Right lobe of liver (tissue), 6 donors: ENCODE measurements around the gene PFN3. TPM values are rescaled to one million over a fixed set of nuclear protein-coding genes. Genes with fewer than 3 reads are reported as not detected.
A peak's percentile ranks its signal among the peaks of the same experiment; 100 is the strongest.

ENCODE experiments used
- ATAC-seq, 4 donors: fragments of 200-7000 bp; cut with Tn5 transposase; one replicate each; pipeline ENCODE4 v1.9.1; 2020; ENCODE audit warnings: mild to moderate bottlenecking in 4 of 4, moderate library complexity in 4 of 4
- DNase-seq, 3 donors: peaks; one replicate each; pipeline ENCODE4 v3.0.0-alpha.2; 2020
- H3K27ac ChIP-seq, 3 donors: fragments of 200-600 bp; one replicate each; pipeline ENCODE4 v1.8.0; 2022
- H3K27me3 ChIP-seq, 2 donors: fragments of 200-600 bp; one replicate each; pipeline ENCODE4 v1.8.0; 2022
- H3K36me3 ChIP-seq, 4 donors: fragments of 200-600 bp; sonication (generic) in 1 of 4; one replicate each; pipeline versions ENCODE4 v1.5.1 to v1.8.0; 2017 to 2022; ENCODE audit warnings: control low read depth in 1 of 4
- H3K4me1 ChIP-seq, 4 donors: fragments of 200-600 bp; sonication (generic) in 1 of 4; one replicate each; pipeline versions ENCODE4 v1.5.1 to v1.8.0; 2017 to 2022; ENCODE audit warnings: control low read depth in 1 of 4
- H3K4me3 ChIP-seq, 3 donors: fragments of 200-600 bp; one replicate each; pipeline ENCODE4 v1.8.0; 2022
- H3K9me3 ChIP-seq, 4 donors: fragments of 200-600 bp; sonication (generic) in 1 of 4; one replicate each; pipeline versions ENCODE4 v1.5.1 to v1.8.0; 2017 to 2022; ENCODE audit warnings: control low read depth in 1 of 4
- CTCF ChIP-seq, 4 donors: fragments of 200-600 bp in 3 of 4; fragments of 450-650 bp in 1 of 4; IDR thresholded peaks; one replicate each; pipeline versions ENCODE4 v1.5.1 to v1.8.0; 2016 to 2022; ENCODE audit warnings: antibody characterized with exemption in 4 of 4, mild to moderate bottlenecking in 2 of 4
- POLR2A ChIP-seq: fragments of 450-650 bp; IDR thresholded peaks from one replicate; pipeline ENCODE4 v1.6.1; 2017; ENCODE audit warnings: antibody characterized with exemption, mild to moderate bottlenecking
- WGBS: methylation state at CpG from one replicate; pipeline ENCODE4 v1.1.6; 2018; ENCODE audit warnings: low coverage, low lambda C conversion rate; ENCODE audit not compliant: insufficient coverage; ENCODE audit errors: missing lambda C conversion rate; 5-methylcytosine and 5-hydroxymethylcytosine counted together
- intact Hi-C, 2 donors: fragments of 100-400 bp; cut with DNase I; formaldehyde crosslinking; loops; one replicate each; pipeline versions ENCODE4 v1.11.2 to v1.14.1; 2022
- total RNA-seq, 6 experiments: library from RNA; depleted of rRNA in 2 of 6; stranded (reverse); fragments of >200 nt in 2 of 6; fragmentation: NEBNext Ultra II Directional in 3 of 6; extraction: Animal tissue kit (Norgen Biotek cat#: 25700) in 3 of 6; gene quantifications; one replicate each; pipeline versions ENCODE4 v1.1.0 to v1.2.4, GENCODE V29; 2016 to 2023
- donor health status: DM: no; HTN: yes; CAD: no.
- donor health status: DM: no; HTN: no; CAD: no.
- donor health status: DM: no; HTN: no; CAD: no.
- donor health status: DM: no; HTN: yes; CAD: no.
- donor health status: DM: no; HTN: yes; CAD: no.

Gene PFN3
- total RNA-seq, 6 experiments from 2014 or later: not detected

DNA sequence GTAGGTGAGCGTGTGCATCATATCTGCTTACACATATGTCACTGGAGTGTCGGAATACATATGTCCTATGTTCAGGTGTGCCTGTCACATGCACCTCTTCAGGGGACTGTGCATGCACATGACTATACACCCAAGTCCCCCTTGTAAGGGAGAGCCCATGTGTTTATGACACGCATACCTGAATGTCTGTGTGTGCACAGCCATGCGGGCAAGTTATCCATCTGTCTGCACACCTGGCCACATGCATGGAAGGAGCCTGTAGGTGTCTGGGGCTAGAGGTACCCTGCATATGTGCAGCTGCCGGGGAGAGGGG, 43.4 kb downstream of the PFN3 start:
- 90% methylated on average over 2 of the region's 5 CpGs for WGBS
- H3K9me3 ChIP-seq: no peaks in the 10 kb centered on the region
- H3K4me1 ChIP-seq: peaks cover 0 to 71% (median 26%) of the 10 kb centered on the region in 4 donors
- DNase-seq (no peak), ATAC-seq (no peak)
- no peaks in the 10 kb centered on the region for H3K27me3 ChIP-seq
- H3K27ac ChIP-seq: peak overlapping the region; percentile 76 to 94 (median 81)
- no peaks in the 10 kb centered on the region for H3K36me3 ChIP-seq
- intact Hi-C loops: no loop called here
- H3K4me3 ChIP-seq: peak overlapping the region in 2 of 3 donors; percentile 56 to 64
- TF ChIP-seq POLR2A (no peak), CTCF (IDR thresholded peaks at IDR 0.05) (no peak)

- H3K4me1 ChIP-seq: peaks cover 0 to 68% (median 25%) of the 10 kb centered on the region in 4 donors
- no peak for ATAC-seq
These were observed 43.7 kb downstream of the PFN3 start for GRCh38 chr5:177356746-177357145.

DNA sequence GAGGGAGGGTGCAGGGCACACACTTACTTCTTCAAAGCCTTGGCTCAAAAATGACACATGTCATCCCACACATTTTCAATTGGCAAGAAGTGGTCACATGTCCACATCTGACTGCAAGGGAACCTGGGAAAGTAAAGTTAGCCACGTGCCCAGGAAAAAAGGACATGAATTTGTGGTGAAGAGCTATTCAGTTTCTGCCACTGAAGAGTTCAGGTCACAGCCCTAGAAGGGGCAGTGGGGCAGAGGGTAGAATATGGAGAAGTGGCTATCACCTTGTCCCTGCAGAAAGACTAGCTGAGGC, 44.6 kb downstream of the PFN3 start:
- Histone ChIP-seq H3K4me3 (no peak overlapping the region), H3K36me3 (no peaks in the 10 kb centered on the region), H3K4me1 (peaks cover 0 to 68% (median 21%) of the 10 kb centered on the region in 4 donors), H3K9me3 (no peaks in the 10 kb centered on the region), H3K27me3 (no peaks in the 10 kb centered on the region), H3K27ac (peak overlapping the region in 2 of 3 donors; percentile 89 to 94)
- DNase-seq (no peak), ATAC-seq (no peak)
- TF ChIP-seq POLR2A (no peak), CTCF (IDR thresholded peaks at IDR 0.05) (no peak)
- intact Hi-C loops: no loop called here
- 0% methylated on average over 1 of the region's 1 CpG for WGBS

More at GRCh38 chr5:177356746-177357145, 43.7 kb downstream of the PFN3 start:
- Histone ChIP-seq H3K36me3 (no peaks in the 10 kb centered on the region), H3K27ac (peak overlapping the region in 2 of 3 donors; percentile 76 to 94), H3K4me3 (no peak overlapping the region), H3K9me3 (no peaks in the 10 kb centered on the region), H3K27me3 (no peaks in the 10 kb centered on the region)
- DNase-seq: no peak
- no peak for TF ChIP-seq CTCF (IDR thresholded peaks at IDR 0.05)
- TF ChIP-seq POLR2A: no peak
- 81% methylated on average over 2 of the region's 3 CpGs for WGBS
- intact Hi-C loops: no loop called here

GRCh38 chr5:177355162-177355867, 45.1 kb downstream of the PFN3 start:
- TF ChIP-seq POLR2A (no peak), CTCF (IDR thresholded peaks at IDR 0.05) (no peak)
- no peaks in the 10 kb centered on the region for H3K9me3 ChIP-seq
- peak overlapping the region; percentile 71 to 94 (median 89) for H3K27ac ChIP-seq
- DNase-seq (peak in 1 of 3 donors; percentile 5), ATAC-seq (no peak)
- intact Hi-C loops: no loop called here
- no peaks in the 10 kb centered on the region for H3K36me3 ChIP-seq
- WGBS: 100% methylated on average over 1 of the region's 1 CpG
- peaks cover 0 to 73% (median 23%) of the 10 kb centered on the region in 4 donors for H3K4me1 ChIP-seq
- H3K27me3 ChIP-seq: no peaks in the 10 kb centered on the region
- peak overlapping the region in 2 of 3 donors; percentile 8 to 14 for H3K4me3 ChIP-seq
